Stimulated activated CD4-positive, alpha-beta T cell treated with anti-CD3 and anti-CD28 coated beads, Interleukin-15, amount 100 ng/mL, for 24 hours (primary cell): Measurements from ENCODE around the gene CRACDL.

Source experiments
- DNase-seq: peaks from one replicate; pipeline ENCODE4 v3.0.0-alpha.2; 2020

The CRACDL gene

DNA sequence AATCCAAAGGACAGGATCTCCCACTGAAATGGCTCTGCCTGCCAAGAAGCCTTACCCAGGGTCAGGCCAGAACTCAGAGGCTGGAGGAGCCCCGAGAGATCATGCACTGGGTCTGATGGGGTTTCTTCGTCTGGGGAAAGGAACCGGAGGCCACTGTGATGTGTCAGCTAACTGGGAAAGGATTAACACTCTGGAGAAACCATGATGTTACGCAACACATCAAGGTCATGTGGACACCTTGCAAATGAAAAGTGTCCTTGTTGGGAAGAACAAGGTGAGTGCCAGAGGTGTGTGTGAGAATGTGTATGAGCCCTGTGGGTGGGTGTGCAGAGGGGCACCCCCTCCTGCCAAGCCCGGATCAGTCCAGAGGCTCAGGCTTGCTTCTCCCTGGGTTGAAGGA, 86.9 kb downstream of the CRACDL start:
- no peak for DNase-seq

DNA sequence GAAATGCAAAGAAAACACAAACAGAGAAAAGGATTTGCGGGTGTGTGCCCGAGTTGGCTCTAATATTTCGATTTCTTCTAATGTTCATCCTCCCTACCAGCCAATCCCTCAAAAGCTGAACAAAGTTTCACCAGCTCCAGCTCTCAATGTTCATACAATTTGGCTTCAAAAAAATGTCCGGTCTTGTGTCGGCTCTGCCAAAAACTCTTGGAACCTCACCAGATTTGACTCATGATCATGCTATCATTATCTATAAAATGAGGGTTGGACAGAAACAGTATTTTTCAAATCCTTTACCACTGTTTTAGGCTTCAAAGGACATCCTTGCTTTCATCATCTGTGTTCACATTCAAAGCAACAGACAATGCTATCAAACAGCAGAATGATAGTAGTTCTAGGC, 88.2 kb downstream of the CRACDL start:
- DNase-seq: no peak

DNA sequence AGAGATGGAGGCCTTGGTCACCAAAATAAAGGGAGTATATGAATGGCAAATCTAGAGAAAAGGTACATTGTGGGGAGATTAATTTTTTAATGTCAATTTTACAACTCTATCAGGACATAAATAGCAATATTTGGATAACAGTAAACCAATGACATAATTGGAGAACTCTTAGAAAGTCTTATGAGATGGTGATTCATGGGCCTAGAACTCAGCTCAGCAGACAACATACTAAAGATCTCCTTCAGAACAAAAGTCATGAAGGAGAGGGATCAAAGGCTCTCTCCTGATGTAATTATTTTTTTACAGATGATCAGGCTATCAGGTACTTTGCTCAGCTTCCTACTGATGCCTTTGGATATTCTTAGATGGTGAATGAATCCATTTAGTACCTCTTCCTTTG, 90.0 kb downstream of the CRACDL start:
- DNase-seq: no peak

DNA sequence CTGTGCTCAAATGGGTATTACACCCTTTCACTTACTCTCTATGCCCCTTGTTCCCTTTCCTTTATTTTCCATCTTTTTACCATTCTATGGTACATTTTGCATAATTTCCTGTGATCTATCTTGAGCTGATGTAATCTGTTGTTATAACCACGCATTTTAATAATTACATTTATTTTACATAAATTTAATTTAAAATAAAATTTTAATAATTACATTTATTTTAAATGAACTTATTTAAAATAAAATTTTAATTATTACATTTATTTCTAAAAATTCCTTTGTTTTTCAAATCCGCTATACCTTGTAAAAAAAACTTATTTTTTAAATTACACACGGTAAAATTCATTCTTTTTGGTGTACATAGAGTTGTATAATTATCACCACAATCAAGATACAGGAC, 93.9 kb downstream of the CRACDL start:
- DNase-seq: no peak

DNA sequence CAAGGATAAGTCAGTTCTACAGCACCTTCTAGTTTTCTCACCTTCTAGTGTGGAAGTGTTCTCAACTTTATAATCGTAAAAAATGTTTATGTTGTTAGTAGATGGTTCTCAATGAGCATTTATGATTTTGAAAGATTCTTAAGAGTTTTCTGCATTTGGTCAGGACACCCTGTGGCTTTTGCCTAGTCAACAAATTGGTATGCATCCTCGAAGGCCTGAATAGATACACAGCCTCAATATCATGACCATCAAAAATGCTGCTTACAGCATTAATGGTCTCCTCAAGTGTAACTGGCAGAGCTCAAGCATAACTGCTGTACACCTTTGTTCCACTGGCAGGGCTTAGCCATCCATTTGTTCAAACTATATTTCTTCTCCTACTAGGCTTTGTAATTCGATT, 96.7 kb downstream of the CRACDL start:
- no peak for DNase-seq

DNA sequence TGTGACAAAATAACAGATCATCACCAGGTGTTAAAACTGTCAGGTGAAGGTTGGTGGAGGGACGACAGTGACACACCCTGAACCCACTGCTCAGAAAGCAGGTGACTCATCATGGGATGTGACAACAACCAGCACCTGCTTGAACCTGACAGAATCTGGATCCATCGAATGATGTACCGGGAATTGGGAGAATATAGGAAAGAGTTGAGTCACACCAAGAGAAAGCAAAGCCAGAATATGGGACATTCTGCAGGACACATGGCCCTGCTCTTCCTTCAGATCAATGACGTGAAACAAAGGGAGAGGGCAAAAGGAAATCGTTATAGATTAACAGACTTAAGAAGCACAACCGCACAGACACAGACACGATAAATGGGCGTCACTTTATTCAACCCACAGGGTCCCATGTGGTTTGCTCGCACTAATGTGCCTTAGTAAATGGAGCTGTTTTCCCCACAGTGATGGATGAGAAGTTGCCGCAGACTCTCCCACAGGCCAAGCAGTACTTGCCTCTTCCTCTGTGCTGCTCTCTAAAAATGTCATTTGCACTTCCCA, 100.1 kb downstream of the CRACDL start:
- DNase-seq: peak; percentile 22

DNA sequence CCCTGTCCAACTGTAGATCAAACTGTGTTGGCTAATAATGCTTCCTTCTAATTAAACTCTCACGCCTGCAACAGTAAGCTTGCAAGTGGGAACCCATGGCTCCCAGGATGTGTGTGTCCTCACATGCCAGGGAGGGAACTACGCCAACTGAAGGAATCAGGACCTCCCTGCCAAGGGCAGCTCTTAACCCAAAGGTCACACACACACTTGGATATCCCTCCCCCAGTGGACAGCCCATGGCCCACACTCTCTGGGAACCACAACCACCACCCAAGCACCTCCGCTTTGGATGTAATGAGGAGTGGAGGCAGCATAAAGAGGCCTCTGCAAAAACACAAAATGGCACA, 102.1 kb downstream of the CRACDL start:
- DNase-seq: no peak

DNA sequence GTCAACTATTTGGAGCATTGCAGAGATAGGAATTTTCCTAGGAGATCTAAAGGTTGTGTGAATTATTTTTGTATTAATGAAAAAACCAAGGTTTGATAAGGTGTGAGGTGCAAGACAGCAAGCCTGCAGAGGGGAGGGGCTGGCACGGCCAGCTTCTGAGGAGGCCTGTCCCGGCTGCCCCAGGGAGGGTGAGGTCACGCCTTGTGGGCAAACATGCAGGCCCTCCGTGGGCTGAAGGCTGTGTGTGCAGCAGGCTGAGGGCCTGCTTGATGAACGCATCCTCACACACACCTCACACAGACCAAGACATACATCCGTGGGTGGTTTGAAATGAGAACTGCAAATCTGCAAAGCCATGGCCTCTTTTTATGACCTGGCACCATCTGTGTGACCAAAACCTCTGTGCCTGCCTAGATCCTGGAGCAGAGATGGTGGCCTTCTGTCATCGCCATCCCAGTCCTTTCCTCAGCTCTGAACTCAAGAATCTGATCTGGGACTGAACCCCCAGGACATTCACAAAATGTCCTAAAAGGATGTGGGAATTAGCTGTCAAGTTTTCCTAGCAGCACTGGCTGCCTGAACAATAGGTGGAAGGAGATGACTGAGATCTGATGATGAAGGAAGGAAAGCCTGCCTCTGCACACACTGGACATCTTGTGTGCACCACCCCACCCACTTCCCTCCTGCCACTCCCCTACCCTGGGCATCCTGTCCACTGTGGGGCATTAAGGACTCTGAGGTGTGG, 102.7 kb downstream of the CRACDL start:
- no peak for DNase-seq

DNA sequence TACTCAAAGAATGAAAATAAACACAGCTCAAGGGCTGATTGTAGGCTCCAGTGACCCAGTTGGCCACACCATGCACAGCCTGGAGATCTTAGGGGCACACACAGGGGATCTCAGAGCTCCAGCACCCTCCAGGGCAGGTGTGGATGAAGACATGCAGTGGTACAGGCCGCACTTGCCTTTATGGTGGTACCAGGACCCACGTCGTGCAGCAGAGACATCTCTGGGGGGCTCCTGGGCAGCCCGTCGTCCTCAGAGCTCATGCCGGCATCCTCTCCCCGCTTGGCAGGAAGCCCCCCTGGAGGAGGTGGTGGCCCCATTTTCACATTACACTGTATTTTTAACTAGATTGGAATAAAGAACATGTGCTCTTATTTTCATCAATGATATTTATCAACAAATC, 103.9 kb downstream of the CRACDL start:
- DNase-seq: no peak

DNA sequence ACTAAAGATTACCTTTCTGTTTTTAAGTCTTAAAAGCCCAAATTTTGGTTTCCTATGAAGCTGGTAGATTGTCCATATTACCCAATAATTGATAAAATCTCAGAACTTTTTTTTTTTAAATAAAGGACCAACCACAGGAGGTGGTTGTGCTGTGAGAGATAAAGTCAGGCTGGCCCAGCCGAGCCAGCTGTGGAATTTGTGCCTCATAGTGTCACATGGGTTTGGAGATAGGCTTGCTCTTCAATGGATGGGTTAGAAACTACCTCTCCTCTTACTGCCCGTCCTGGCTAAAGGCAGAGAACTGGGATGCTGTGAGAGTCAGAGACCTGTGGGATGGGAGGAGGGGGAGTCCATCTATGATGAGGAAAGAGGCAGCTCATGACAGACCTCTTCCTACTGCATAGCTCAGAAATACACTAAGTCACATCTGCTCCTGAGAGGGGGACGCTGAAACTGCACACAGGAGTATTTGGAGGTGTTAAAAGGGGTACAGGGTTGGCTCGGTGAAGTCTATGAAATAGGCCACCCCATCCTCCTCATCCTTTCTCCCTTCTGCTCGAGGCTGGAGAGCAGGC, 105.4 kb downstream of the CRACDL start:
- DNase-seq: no peak

DNA sequence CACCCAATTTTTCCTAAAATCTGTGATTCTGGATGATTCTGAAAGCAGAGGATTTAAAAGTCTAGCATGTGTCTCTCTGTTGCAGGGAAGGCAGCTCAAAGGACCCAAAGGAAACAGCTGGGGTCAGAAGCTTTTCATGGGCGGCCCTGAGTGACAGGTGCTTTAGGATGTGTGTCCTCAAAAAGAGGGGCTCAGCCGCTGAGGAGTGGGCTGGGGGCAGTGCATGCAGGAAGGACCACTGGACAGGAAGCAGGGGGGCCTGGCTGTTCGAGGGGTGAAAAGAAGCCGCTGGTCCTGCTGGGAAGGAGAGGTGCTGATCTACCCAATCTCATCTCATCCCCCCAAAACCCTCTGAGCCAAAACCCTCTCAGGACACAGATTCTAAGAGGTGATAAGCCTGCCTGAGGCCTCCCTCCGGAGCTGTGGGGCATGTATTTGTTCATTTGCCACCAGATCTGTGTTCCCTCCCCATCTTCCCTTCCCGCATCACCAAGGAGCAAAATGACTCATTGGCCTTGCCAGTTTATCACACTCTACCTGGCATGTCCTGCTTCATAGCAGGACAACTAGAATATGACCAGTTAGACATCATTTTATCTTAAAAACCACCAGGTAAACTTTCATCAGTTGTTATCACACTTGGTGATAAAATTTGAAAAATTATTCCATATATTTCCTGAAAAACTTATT, 106.3 kb downstream of the CRACDL start:
- no peak for DNase-seq

DNA sequence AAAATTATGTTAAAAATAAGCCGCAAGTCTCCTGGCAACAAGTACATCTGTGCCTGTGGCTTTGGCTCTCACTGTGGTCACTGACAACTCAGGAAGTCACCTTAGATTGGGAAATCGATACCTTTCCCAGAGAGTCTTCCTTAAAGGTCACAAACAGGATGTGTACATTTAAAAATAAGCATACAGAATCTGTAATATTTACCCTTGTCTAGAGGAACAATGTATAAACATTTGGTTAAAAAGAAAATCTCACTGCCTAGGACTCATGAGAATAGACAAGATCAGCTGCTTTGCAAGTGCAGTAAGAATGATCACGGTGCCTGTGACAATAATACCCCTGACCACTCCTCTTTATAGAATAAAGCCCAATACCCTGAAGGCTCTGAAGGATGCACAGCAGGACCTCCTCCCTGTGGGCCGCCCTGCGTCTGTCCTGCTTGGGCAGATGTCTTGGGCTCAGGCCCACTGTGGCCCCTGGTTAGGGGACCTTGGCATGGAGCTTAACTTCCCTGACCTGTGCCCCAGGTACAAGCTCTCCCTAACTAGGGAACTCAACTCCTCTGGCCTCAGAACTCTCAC, 107.1 kb downstream of the CRACDL start:
- DNase-seq: no peak

DNA sequence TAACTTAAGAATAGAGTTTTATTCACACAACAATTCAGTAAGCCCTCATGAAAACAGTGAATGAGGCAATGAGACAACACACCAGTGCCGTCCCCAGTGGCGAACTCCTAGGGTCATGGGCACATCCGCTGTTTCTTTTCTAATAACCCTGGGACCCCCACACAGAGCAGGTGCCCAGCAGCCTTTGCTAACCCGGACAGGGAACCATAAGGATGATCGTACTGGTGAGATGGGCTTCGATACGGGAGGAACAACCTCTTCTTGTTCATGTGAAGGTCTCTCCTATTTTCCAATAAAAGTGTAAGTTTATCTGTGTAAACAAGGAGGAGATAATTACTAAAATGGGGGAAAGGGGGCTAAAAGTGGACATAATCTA, 107.7 kb downstream of the CRACDL start:
- no peak for DNase-seq

DNA sequence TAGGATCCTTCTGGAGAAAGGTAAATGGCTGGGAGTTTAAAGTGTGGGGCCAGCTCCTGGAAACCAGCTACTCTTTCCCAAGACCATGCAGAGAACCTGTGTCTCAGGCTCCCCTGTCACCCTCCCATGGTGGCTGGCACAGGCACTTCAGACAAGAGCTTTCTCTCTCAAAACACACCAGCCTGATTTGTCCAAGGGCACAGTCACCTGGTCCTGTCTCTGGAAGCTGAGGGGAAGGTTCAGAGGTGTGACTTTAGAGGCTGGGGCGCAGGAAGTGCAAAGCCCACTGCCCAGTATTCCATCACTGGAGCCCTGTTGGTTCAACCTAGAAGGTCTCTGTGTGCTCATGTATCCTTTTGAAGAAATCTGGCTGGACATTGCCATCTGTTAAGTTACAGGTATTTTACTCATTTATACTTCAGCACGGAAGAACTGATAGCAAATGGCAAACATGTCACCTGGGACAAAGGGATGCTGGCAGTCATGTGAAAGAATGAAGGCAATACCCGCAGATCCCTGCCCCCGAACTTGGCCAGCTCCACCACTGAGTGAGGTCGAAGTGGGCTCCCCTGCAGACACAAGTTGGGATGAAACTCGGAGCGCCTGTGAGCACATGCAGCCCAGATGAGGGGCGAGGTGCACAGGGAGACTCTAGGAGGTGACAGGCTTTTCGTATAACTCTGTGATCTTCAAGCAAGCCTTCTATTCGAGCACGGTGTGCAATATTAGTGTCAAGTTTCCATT, 108.2 kb downstream of the CRACDL start:
- no peak for DNase-seq

DNA sequence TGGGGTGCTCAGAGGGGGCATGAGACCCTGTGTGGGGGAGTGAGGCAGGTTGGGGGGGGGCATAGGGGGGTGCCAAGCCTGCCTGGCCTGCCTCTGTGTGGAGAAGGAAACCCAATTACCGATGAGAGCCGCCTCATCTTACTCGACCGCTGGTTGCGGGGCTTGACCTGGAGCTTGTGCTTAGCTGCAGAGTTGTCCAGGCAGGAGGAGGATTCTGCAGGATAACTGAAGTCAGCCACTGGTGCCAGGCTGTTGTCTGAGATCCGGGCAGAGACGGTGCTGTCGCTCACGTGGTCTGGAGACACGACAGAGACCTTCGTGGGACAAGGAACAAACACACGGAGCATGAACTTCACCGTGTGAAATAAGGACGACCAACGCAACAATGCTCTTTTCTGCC, 109.2 kb downstream of the CRACDL start:
- DNase-seq: no peak

DNA sequence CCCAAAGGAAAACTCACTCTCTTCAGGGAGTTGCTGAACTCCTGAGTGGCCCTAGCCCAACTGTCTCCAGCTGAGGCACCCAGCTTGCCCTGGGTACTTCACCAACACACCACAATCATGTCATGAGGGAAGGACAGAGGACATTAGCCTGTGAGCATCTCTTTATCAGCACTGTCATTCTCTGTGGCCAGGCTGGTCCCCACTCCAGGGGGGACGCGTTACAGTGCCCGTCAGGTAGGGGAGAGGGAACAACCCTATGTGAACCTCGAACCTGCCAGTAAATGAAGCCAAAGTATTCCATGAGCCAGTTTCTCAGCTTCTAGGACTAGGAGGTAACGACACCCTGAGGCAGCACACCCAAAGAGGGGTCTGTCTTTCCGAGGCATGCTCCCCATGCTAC, 110.2 kb downstream of the CRACDL start:
- DNase-seq: no peak

DNA sequence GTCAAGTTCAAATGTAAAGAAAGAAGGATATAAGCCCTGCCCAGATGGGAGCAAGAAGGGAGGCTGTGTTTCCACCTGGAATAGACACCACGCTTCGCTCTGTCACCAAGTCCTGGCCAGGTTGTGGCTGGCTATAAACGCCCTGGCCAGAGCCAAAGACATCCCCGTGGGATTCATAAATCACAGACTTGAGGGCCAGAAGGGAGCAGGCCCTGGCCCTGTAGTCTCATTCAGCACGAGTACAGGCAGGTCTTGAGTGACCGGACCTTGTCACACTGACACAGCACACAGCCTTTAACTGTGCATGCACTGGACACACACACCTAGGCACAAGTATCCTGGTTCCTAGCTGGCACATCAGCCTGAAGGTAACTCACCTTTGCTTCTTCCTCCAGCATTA, 110.6 kb downstream of the CRACDL start:
- DNase-seq: no peak

DNA sequence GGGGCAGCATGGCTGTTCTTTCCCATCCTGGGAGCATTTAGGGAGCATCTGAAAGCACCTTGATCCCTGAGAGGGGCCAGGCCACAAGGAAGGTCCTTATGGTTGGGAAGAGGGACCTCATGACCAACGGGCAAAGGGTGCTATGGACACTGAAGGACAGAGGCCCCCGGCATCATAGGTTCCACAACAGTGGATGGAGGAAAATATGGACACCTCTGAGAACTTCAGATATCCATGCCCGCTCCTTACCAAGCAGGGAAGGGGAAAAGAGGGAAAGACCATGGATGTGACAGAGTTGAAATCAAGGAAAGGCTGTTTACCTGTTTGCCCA, 111.0 kb downstream of the CRACDL start:
- no peak for DNase-seq

DNA sequence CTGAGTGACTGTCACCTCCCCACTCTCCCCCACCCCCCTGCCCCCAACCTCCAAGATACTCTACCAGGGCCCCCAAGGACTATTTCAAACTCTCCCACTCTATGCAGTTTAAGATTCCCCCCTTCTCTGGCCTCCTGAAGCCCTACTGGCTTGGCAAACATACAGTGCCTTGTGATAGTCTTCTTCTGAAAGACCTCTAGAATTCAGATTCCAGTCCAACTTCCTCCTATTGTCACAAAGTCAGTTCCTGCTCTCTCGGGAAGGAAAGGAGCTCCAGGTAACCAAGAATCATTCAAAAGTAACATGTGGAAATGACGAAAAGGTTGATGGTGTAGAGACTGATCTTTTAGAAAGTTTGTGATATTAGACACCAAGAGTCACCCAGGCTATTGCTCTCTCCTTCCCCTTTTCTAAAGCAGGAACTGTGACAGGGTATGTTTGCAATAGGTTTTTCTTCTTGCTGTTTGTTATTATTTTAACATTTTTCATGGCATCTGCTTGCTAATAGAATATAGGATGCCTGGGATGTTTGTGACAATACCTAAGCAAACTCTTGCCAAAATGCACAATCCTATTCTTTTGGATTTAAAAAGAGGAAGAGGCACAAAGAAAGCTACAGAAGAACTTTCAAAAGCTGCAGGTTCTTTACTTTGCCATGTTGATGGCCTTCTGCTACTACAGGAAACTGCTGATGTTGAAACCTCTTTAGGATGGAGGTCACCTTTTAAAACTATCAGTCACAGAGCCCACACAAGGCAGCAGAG, 111.6 kb downstream of the CRACDL start:
- no peak for DNase-seq

DNA sequence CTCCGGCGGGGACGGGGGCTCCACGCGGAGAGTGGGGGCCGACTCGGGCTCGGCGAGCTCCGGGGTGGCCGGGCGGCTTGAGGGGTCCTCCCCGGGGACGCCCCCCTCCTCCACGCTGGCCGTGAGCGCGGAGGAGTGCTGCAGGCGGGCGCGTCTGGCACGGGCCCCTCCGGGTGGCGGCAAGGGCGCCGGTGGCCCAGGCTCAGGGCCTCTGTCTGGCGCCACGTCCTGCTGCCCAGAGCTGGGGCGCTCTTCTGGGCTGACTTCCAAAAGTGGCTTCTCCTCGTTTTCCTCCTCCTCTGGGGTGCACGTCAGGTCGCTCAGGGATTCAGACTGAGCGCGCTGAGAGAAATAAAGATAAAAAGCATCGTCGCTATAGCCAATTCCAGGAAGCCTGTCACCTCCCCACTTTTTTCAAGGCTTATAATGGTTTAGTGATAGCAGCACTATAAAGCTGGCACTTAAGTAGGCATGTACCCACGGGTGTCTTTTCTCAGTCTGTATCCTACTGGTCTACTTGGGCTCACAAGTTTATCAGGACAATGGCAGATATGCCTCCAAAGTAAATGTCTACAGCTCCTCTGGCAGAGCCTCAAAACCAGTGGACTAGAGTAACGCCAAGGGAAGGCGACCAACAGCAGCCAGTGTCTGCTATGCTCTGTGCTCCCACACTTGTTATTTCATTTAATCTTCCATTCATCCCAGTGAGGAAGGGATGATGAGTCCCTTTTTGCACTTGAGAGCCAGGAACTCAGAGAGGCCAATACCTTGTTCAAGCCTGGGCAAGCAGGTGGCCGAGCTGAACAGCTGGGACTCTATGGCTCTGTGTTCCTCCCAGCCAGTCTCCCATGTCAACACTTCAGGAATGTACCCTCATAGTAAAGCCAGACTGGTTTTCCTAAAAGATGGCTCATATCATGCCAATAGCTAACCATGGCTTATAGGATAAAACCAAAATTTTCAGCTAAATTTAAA, 112.5 kb downstream of the CRACDL start:
- no peak for DNase-seq
